GM18502 (cell line): ENCODE data around the gene RSL24D1.
"Not testable (repeated sequence)": the region's sequence is repeated elsewhere in the genome, so short reads cannot be mapped to it uniquely, and the experiment has no call there.

Experiments used
- ATAC-seq: cut with Tn5 transposase; IDR thresholded peaks from one replicate; pipeline ENCODE4 v1.9.1; 2021; ENCODE audit warnings: mild to moderate bottlenecking; ENCODE audit not compliant: unreplicated experiment, poor library complexity

RSL24D1 gene

DNA sequence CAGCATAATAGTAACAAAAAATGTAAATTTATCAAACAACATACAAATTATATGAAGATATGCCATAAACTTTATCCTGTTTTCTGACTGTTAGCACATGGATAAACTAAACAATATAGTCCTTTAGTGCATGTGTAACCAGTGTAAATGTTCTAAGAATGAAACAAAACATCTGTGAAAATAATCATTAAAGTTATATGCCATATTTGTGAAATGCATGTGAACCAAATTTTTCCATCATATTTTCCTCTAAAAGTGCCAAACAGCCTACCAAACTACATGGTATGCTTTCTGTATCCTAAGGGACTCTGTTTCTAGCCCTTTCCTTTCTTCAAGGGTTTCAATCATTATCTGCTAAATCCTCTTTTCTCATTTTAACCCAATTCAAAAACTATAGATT lies 23.9 kb upstream of the RSL24D1 start:
- no peak for ATAC-seq

DNA sequence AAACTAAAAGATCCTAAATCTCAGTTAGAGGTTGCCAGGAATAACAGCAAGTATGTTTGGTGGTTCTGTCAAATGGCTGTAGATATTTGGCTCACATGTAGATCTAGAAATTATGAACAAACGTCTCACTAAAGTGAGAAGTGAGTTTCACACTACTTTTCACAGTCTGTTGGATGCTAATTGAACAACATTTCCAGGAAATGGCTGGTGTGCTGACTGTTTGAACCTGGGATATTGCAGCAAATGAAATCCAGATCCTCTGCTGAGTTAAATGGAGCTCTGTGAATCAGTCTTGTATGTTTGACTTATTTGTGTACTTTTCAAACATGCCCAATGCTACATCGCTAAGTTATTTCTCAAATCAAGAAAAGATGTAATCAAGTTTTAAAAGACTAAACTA lies 21.3 kb upstream of the RSL24D1 start:
- no peak for ATAC-seq

DNA sequence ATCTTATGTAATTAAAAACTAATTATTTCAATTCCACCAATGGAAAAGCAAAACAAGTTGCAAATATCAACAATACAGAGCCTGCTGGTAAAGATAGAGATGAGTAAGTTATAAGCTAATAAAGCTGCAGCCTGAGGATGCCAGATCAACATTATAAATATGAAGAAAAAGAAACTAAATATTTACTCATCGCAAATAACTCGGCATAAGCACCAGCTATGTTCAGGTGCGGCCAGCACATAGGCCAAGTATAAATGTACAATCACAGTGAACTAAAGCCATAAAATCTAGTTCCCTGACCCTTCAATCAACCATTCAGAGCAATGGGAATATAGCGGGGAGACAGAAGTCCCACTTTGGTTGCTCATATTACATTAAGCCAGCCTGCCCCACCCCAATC lies 7.7 kb upstream of the RSL24D1 start:
- no peak for ATAC-seq

DNA sequence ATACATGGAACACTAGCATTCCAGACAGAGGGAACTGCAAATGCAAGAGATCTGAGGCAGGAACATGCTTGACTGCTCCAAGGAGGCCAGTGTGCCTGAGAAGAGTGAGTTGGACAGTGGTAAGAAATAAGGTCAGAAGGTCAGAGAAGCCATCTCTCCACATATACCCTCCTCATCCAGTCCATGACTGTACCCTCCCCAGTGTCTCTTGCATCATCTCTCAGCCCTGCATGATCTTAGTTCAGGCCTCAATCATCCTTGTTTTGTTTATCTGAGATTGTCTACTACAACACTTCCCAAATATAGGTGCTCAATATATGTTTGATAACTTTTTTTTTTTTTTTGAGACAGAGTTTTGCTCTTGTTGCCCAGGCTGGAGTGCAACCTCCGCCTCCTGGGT lies 5.5 kb upstream of the RSL24D1 start:
- no peak for ATAC-seq

GRCh38 chr15:55198706-55199105 lies 2.0 kb upstream of the RSL24D1 start:
- no peak for ATAC-seq

DNA sequence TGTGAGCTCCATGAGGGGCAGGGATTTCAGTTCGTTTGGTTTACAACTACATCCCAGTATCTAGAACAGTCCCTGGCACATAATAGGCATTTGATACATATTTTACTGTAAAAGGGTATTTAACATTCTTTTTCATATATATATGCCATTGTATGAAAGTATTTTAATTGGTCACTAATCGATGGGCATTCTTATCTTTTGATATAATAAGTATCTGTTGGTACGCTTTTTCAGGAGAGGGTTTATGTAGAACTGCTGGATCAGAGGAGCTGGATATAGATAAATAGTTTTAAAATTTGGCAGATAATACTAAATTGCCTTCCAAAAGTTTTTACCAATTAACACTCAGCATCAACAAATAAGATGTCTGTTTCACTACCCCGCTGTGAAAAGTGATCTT lies 978 bp upstream of the RSL24D1 start:
- ATAC-seq: no peak

GRCh38 chr15:55197362-55197705 lies 593 bp upstream of the RSL24D1 start:
- peak; percentile 9 for ATAC-seq

DNA sequence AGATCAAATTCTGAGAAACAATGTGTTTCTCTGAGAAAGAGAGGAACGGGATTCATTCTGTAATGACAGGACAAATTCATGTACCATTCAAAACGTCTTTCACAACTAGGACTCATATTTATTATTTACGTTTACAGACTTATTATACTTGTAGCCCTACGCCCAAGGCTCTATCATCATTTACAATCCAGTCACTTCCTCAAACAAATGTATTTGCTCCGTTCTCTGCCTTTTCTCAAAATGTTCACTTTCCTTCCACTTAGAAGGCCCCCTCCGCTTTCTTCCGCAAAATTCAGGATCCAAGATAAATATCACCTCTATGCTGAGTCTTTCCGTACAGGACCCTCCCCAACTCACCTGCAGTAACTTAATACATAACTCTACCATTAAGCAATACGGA lies 745 bp downstream of the RSL24D1 start:
- no peak for ATAC-seq

DNA sequence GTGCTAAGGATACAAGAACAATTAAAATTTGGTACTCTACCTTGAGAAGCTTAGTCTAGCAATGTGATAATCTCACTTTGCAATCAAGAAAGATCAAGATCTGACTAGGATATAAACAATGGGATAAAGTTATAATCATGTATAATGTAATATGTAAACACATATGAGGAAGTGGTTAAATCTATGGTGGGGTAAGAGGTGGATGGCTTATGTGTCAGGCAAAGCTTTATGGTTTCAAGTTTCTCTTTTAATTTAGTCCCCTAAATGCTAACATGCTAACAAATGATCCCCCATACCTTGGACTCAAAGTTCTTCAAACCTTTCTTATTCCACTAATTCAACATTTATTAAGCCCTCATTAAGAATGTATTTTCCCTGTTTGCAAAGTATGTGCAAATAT lies 2.5 kb downstream of the RSL24D1 start:
- no peak for ATAC-seq

- no peak for ATAC-seq
These were observed 10.4 kb downstream of the RSL24D1 start for GRCh38 chr15:55186331-55186730.

- ATAC-seq: no peak
These were observed 13.1 kb downstream of the RSL24D1 start for GRCh38 chr15:55183679-55184078.

GRCh38 chr15:55179141-55179540 lies 17.6 kb downstream of the RSL24D1 start:
- ATAC-seq: no peak

DNA sequence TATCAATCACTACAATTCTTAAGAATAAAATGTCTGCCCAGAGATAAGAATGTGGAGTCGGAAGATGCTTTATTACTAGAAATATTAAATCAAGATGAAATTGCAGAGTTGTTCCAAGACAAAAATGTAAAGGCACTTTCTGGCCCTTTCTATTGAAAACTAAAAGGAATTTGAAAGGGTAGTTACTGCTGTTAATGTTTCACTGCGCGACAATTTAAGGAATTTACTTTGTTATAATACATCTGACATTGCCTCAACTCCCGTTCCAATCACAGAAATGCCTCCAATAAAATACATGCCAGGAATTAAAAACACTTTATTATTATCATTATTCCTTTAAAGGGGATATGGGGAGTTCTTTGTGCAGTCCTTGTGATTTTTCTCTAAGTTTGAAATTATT lies 26.4 kb downstream of the RSL24D1 start:
- no peak for ATAC-seq

- peak; percentile 97 for ATAC-seq
These were observed 28.3 kb downstream of the RSL24D1 start for GRCh38 chr15:55168350-55168974.

- no peak for ATAC-seq
These were observed 32.5 kb downstream of the RSL24D1 start for GRCh38 chr15:55164284-55164683.

DNA sequence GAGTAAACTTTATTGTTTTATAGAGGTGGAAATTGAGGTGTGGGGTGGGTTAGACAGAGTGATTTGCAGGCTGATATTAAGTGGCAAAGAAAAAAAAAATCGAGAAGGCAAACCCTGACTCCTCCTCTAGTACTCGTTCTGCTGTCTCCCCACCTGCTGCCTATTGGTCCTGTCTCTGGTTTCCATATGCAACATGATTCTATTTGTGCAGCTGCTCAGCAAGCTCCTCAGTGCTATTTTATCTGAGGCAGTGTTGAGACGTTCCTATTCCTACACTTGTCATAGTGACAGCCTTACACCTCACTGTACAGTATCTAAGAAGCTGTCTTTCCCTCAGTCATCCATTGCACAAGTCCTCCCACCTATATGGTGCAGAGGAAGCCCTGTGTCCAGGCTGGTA lies 45.1 kb downstream of the RSL24D1 start:
- ATAC-seq: no peak

DNA sequence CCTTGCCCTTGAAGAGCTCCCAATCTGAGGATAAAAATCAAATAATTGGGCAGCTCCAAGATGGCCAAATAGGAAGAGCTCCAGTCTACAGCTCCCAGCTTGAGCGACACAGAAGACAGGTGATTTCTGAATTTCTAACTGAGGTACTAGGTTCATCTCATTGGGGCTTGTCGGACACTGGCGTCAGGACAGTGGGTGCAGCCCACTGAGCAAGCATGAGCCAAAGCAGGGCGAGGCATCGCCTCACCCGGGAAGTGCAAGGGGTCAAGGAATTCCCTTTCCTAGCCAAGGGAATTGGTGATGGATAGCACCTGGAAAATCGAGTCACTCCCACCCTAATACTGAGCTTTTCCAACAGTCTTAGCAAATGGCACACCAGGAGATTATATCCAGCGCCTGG lies 53.6 kb downstream of the RSL24D1 start:
- not testable (repeated sequence) for ATAC-seq

DNA sequence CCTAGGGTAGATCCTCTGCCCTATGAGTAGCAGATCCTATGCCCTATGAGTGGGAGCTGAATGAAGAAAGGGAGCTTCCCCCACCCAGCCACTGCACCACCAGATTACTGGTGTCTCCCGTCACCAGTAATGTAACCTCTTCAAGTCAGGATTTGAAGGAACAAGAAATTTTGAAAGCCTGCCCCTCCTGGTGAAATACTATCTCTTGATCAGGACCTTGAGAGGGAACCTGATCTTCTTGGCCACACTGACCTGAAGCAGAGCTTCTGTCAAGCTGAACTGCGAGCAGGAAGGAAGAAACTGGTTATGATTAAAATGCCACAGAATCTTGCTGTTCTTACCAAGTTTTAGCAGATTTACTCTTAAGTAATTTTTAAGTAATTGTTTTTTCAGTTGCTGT lies 62.8 kb downstream of the RSL24D1 start:
- ATAC-seq: no peak

DNA sequence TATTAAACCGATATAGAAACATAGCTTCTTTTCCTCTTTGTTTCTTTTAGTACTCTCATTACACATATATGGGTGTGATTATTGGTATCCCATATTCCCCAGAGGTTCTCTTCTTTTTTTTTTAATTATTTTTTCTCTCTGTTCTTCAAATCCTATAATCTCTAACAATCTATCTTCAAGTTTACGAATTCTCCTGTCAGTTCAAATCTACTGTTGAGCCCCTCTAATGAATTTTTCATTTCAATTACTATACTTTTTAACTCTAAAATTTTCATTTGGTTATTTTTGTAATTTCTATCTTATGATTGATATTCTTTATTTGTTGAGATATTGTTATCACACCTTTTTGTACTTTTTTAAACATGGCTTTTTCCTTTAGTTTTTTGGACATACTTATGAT lies 64.1 kb downstream of the RSL24D1 start:
- no peak for ATAC-seq
